CD4-positive, alpha-beta T cell (primary cell): Measurements from ENCODE around the gene THSD7B. TPM values are rescaled to one million over a fixed set of nuclear protein-coding genes. Genes with fewer than 3 reads are reported as not detected.

ENCODE experiments used
- ATAC-seq: fragments of 200-7000 bp; cut with Tn5 transposase; one replicate; pipeline ENCODE4 v1.10.0; 2022; ENCODE audit warnings: mild to moderate bottlenecking; ENCODE audit not compliant: poor library complexity
- CTCF ChIA-PET: fragments of 350-600 bp; sonication (Branson Sonifier 250); formaldehyde crosslinking; loops from one replicate; lab custom pipeline; 2021; ENCODE audit warnings: antibody characterized with exemption, inconsistent platforms; lab: Charles Lee
- POLR2A ChIA-PET: fragments of 350-600 bp; sonication (Branson Sonifier 250); formaldehyde crosslinking; loops from one replicate; lab custom pipeline; 2021; ENCODE audit warnings: antibody characterized with exemption, inconsistent platforms; lab: Charles Lee
- DNase-seq, 14 experiments: peaks; one replicate each; pipeline ENCODE4 v3.0.0-alpha.2; 2013 to 2020; ENCODE audit warnings: mixed read lengths in 2 of 14
- H3K27ac ChIP-seq, 2 donors: one replicate each; pipeline versions ENCODE4 v1.5.1 to v1.7.0; 2013; ENCODE audit warnings: low read length in 2 of 2, low read depth in 1 of 2, mild to moderate bottlenecking in 1 of 2
- H3K27me3 ChIP-seq, 2 experiments: 1 replicate in 1 of 2; 2 replicates in 1 of 2; pipeline versions ENCODE4 v1.6.1 to v1.7.0; 2013; ENCODE audit warnings: low read length in 2 of 2, control low read depth in 1 of 2, mild to moderate bottlenecking in 1 of 2, moderate library complexity in 1 of 2; ENCODE audit not compliant: insufficient read depth in 2 of 2, control insufficient read depth in 1 of 2
- H3K36me3 ChIP-seq: one replicate; pipeline ENCODE4 v1.6.1; 2013; ENCODE audit warnings: low read length, control low read depth; ENCODE audit not compliant: insufficient read depth
- H3K4me1 ChIP-seq: one replicate; pipeline ENCODE4 v1.6.1; 2013; ENCODE audit warnings: low read length, control low read depth; ENCODE audit not compliant: insufficient read depth
- H3K4me3 ChIP-seq: one replicate; pipeline ENCODE4 v1.5.1; 2013; ENCODE audit warnings: mild to moderate bottlenecking, low read length, moderate library complexity
- H3K9me3 ChIP-seq, 2 experiments: 1 replicate in 1 of 2; 2 replicates in 1 of 2; pipeline versions ENCODE4 v1.6.1 to v1.7.0; 2013; ENCODE audit warnings: low read length in 2 of 2, mild to moderate bottlenecking in 2 of 2, control low read depth in 1 of 2, moderate library complexity in 1 of 2; ENCODE audit not compliant: control insufficient read depth in 1 of 2, insufficient read depth in 1 of 2
- H3K27ac Mint-ChIP-seq: one replicate; pipeline ENCODE4 v1.8.0; 2020; ENCODE audit warnings: mixed read lengths
- H3K27me3 Mint-ChIP-seq: one replicate; pipeline ENCODE4 v1.8.0; 2021; ENCODE audit warnings: mixed read lengths
- H3K36me3 Mint-ChIP-seq: one replicate; pipeline ENCODE4 v1.8.0; 2021; ENCODE audit warnings: low read depth, mixed read lengths
- H3K4me1 Mint-ChIP-seq: one replicate; pipeline ENCODE4 v1.8.0; 2021; ENCODE audit warnings: low read depth, mixed read lengths
- H3K4me3 Mint-ChIP-seq: one replicate; pipeline ENCODE4 v1.8.0; 2020; ENCODE audit warnings: mild to moderate bottlenecking, mixed read lengths
- H3K9me3 Mint-ChIP-seq: one replicate; pipeline ENCODE4 v1.8.0; 2020; ENCODE audit warnings: mixed read lengths
- intact Hi-C, 2 experiments: fragments of 100-400 bp; cut with DNase I in 1 of 2; cut with micrococcal nuclease in 1 of 2; formaldehyde crosslinking; loops; one replicate each; pipeline versions ENCODE4 v1.15.1 to v1.9.0; 2023 to 2025; cut with DNase I, micrococcal nuclease
- total RNA-seq, 174 experiments: library from RNA in 2 of 174; stranded (reverse) in 2 of 174; gene quantifications; one replicate each; pipeline ENCODE4 v1.2.3 and lab custom pipeline; 2021 to 2026
- TF ChIP-seq, protein P1 (sequence below): fragments of 200-600 bp; IDR thresholded peaks from one replicate; pipeline ENCODE4 v1.8.0; 2022; ENCODE audit warnings: antibody characterized with exemption, mild to moderate bottlenecking

THSD7B gene
- total RNA-seq, 2 experiments from 2014 or later, result not detected

DNA sequence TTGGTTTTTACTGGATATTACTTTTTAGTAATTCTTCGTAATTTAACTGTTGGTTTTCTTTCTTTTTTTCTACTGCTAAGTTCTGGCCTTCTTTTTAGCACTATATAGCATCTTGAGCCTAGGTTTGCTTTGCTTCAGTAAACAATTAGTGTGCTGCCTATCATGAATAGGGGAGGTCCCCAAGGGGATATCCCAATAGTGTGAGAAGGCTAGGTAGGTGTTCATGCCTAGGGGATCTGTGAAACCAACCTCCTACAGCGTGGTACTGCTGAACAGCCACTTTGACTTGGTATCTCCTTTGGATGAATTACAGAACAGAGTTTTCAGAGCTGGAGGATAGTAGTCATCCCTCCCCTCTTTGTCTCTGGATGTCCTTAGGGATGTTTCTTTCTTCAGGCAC is 888.7 kb downstream of the THSD7B start:
- no peaks in the 10 kb centered on the region for H3K36me3 ChIP-seq
- H3K27me3 ChIP-seq, result no peaks in the 10 kb centered on the region
- no peak overlapping the region for H3K4me3 ChIP-seq
- Mint-ChIP-seq H3K9me3 (peaks cover 3% of the 10 kb centered on the region), H3K27ac (no peak overlapping the region), H3K27me3 (no peaks in the 10 kb centered on the region), H3K36me3 (no peaks in the 10 kb centered on the region), H3K4me1 (no peaks in the 10 kb centered on the region), H3K4me3 (no peak overlapping the region)
- no peaks in the 10 kb centered on the region for H3K4me1 ChIP-seq
- DNase-seq, result no peak
- intact Hi-C loops, result no loop called here
- ChIA-PET CTCF (no interaction called here), POLR2A (no interaction called here)
- peaks cover 0 to 6% of the 10 kb centered on the region in 2 experiments for H3K9me3 ChIP-seq
- ATAC-seq, result no peak
- TF ChIP-seq, protein P1, sequence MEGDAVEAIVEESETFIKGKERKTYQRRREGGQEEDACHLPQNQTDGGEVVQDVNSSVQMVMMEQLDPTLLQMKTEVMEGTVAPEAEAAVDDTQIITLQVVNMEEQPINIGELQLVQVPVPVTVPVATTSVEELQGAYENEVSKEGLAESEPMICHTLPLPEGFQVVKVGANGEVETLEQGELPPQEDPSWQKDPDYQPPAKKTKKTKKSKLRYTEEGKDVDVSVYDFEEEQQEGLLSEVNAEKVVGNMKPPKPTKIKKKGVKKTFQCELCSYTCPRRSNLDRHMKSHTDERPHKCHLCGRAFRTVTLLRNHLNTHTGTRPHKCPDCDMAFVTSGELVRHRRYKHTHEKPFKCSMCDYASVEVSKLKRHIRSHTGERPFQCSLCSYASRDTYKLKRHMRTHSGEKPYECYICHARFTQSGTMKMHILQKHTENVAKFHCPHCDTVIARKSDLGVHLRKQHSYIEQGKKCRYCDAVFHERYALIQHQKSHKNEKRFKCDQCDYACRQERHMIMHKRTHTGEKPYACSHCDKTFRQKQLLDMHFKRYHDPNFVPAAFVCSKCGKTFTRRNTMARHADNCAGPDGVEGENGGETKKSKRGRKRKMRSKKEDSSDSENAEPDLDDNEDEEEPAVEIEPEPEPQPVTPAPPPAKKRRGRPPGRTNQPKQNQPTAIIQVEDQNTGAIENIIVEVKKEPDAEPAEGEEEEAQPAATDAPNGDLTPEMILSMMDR, result no peak
- no peak overlapping the region for H3K27ac ChIP-seq

DNA sequence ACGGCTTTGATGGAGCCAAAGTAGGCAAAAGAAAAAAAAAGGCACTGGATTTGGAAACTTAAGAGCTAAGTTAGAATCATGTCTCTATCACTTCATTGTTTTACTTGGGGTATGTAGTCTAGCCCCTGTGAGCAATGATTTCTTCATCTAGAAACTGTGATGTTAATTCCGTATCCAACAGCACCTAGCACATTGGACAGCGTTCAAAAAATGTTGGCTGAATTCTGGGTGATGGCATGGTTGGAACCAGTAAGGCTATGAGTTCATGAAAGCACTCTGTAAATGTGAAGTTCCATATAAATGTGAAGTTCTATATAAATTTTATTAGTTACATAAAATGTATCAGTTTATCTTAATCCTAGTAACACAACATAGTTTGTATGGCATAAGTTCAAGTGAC is 890.5 kb downstream of the THSD7B start:
- Histone ChIP-seq H3K9me3 (peaks cover 0 to 3% of the 10 kb centered on the region in 2 experiments), H3K27me3 (no peaks in the 10 kb centered on the region), H3K4me1 (no peaks in the 10 kb centered on the region), H3K36me3 (no peaks in the 10 kb centered on the region), H3K27ac (no peak overlapping the region), H3K4me3 (no peak overlapping the region)
- Mint-ChIP-seq H3K4me3 (no peak overlapping the region), H3K27me3 (no peaks in the 10 kb centered on the region), H3K9me3 (peaks cover under 1% of the 10 kb centered on the region), H3K4me1 (no peaks in the 10 kb centered on the region), H3K36me3 (no peaks in the 10 kb centered on the region), H3K27ac (no peak overlapping the region)
- CTCF ChIA-PET, result no interaction called here
- no peak for ATAC-seq
- DNase-seq, result no peak
- POLR2A ChIA-PET, result no interaction called here
- TF ChIP-seq, protein P1, result no peak
- intact Hi-C loops, result no loop called here

DNA sequence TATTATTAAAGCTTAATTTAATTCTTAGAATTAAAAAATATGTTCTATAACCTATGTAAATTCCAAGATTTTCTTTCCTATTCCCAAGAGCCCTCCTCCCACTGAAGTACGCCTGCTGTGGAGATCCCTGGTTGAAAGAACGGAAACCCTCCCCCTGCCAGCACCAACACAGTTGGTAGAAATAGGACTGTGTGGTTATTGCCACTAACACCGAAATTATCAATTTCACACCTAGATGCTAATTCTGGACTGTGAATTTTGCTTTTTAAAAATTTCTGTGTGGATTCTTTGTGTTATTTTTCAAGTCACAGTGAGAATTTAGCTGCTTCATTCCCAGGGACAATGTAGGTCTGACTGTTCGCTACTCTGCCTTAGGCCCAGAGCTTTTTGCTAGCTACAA is 893.1 kb downstream of the THSD7B start:
- ChIA-PET POLR2A (no interaction called here), CTCF (interaction anchor here (1.0 kb wide), 1 partner anchor 680 kb away, joined by 3 read pairs; no protein-coding TSS in a partner anchor)
- Mint-ChIP-seq H3K9me3 (peaks cover 4% of the 10 kb centered on the region), H3K4me3 (no peak overlapping the region), H3K4me1 (no peaks in the 10 kb centered on the region), H3K36me3 (no peaks in the 10 kb centered on the region), H3K27ac (no peak overlapping the region), H3K27me3 (no peaks in the 10 kb centered on the region)
- ATAC-seq (no peak), DNase-seq (no peak)
- Histone ChIP-seq H3K36me3 (no peaks in the 10 kb centered on the region), H3K27me3 (no peaks in the 10 kb centered on the region), H3K4me3 (no peak overlapping the region), H3K9me3 (peaks cover 0 to 6% of the 10 kb centered on the region in 2 experiments), H3K4me1 (no peaks in the 10 kb centered on the region), H3K27ac (no peak overlapping the region)
- TF ChIP-seq, protein P1, result no peak
- intact Hi-C loops, result no loop called here
